Measurements from ENCODE around the gene FTSJ1. TPM values are rescaled to one million over a fixed set of nuclear protein-coding genes. Genes with fewer than 3 reads are reported as not detected.

FTSJ1 gene
- total RNA-seq, 1 donor from 2014 or later, result 57.1 TPM

DNA sequence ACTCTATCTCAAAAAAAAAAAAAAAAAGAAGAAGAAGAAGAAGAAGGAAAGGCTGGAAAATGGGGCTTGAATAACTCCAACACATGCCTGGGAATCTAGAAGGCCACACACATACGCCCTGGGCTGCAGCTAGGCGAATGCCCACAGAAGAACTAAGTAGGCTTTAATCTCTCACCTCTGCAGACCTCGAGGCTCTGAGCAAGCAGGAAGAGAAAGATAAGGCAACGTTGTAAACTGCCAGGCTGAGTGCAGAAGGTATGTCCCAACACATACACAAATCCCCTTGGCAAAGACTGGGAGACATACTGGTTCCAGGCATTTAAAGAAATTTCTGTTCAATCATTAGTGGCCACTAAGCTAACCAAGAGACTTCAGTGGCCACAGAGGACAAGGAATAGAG is 24.3 kb upstream of the FTSJ1 start:
- Mint-ChIP-seq H3K36me3 (ENCODE audit: unreplicated experiment) (no peaks in the 10 kb centered on the region), H3K27me3 (ENCODE audit: unreplicated experiment) (peaks cover 2% of the 10 kb centered on the region), H3K9me3 (ENCODE audit: unreplicated experiment) (peaks cover 7% of the 10 kb centered on the region), H3K4me1 (ENCODE audit: unreplicated experiment) (no peaks in the 10 kb centered on the region), H3K4me3 (ENCODE audit: unreplicated experiment) (no peak overlapping the region), H3K27ac (ENCODE audit: unreplicated experiment) (no peak overlapping the region)
- TF ChIP-seq, protein P1, sequence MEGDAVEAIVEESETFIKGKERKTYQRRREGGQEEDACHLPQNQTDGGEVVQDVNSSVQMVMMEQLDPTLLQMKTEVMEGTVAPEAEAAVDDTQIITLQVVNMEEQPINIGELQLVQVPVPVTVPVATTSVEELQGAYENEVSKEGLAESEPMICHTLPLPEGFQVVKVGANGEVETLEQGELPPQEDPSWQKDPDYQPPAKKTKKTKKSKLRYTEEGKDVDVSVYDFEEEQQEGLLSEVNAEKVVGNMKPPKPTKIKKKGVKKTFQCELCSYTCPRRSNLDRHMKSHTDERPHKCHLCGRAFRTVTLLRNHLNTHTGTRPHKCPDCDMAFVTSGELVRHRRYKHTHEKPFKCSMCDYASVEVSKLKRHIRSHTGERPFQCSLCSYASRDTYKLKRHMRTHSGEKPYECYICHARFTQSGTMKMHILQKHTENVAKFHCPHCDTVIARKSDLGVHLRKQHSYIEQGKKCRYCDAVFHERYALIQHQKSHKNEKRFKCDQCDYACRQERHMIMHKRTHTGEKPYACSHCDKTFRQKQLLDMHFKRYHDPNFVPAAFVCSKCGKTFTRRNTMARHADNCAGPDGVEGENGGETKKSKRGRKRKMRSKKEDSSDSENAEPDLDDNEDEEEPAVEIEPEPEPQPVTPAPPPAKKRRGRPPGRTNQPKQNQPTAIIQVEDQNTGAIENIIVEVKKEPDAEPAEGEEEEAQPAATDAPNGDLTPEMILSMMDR (IDR thresholded peaks at IDR 0.05), result no peak
- DNase-seq (ENCODE audit: extremely low spot score, unreplicated experiment), result no peak

DNA sequence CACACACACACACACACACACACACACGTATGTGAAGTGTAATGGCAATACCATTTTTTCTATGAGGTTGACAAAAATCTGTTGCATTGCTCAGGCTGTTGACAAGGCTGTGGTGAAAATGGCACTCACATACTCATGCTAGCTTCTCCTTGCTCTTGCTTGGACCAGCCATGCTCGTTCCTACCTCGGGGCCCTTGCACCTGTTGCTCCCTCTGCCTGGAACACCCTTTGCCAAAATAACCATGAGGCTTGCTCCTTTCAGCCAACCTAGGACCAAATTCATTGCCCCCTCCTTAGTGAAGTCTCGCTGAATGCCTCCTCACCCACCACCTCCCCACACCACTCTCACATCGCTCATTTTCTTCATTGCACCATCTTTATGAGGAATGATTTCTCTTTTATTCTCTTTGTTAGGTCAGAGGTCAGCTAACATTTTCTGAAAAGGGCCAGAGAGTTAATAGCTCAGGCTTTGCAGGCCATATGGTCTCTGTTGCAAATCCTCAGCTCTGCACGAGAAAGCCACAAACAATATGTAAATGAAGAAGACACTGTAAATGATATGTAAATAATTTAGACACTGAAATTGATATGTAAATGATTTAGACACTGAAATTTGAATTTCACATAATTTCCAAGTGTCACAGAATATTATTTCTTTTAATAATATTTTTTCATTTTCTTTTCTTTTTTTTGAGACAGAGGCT is 19.2 kb upstream of the FTSJ1 start:
- H3K4me1 Mint-ChIP-seq (ENCODE audit: unreplicated experiment), result no peaks in the 10 kb centered on the region
- no peak overlapping the region for H3K4me3 Mint-ChIP-seq (ENCODE audit: unreplicated experiment)
- no peaks in the 10 kb centered on the region for H3K27me3 Mint-ChIP-seq (ENCODE audit: unreplicated experiment)
- no peaks in the 10 kb centered on the region for H3K36me3 Mint-ChIP-seq (ENCODE audit: unreplicated experiment)
- H3K9me3 Mint-ChIP-seq (ENCODE audit: unreplicated experiment), result peaks cover 7% of the 10 kb centered on the region
- TF ChIP-seq, protein P1 (IDR thresholded peaks at IDR 0.05), result no peak
- no peak overlapping the region for H3K27ac Mint-ChIP-seq (ENCODE audit: unreplicated experiment)
- DNase-seq (ENCODE audit: extremely low spot score, unreplicated experiment), result no peak

DNA sequence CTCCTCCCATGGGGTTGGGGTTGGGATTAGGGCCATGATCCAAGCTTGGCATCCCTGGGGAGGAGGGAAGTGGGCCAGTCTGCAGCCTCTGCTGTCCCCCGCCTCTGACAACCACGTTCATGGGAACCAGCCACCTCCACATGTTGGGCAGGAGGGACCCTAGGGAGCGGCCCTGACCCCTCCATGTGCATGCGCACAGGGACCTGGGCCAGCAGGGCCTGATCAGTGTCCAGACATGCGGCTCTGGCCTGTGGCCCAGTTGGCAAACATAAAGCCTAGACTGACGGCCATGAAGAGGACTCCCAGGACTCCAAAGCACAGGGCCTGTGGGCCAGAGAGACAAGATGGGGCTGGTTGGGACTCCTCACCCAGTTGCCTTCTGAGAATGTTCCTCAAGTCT is 17.3 kb upstream of the FTSJ1 start:
- Mint-ChIP-seq H3K27me3 (ENCODE audit: unreplicated experiment) (no peaks in the 10 kb centered on the region), H3K36me3 (ENCODE audit: unreplicated experiment) (no peaks in the 10 kb centered on the region), H3K9me3 (ENCODE audit: unreplicated experiment) (peaks cover 7% of the 10 kb centered on the region), H3K27ac (ENCODE audit: unreplicated experiment) (no peak overlapping the region), H3K4me3 (ENCODE audit: unreplicated experiment) (no peak overlapping the region), H3K4me1 (ENCODE audit: unreplicated experiment) (no peaks in the 10 kb centered on the region)
- no peak for DNase-seq (ENCODE audit: extremely low spot score, unreplicated experiment)
- TF ChIP-seq, protein P1 (IDR thresholded peaks at IDR 0.05), result no peak

DNA sequence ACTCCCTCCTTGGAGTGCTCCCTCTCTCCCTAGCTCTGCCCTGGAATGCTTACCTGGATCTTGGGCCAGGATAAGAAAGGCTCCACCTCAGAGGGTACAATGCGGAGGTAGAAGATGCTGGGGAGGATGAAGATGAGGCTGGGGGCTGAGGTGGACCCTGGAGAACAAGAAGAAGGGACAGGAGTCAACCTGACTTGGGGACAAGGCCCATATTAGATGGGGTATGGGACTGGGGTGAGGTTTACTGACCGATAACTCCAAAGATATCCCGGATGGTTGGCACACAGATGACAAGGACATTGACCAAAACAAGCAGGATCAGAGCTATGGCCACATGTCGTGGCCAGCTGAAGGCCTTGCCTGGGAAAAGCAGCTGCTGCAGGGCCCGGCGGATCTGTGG is 16.5 kb upstream of the FTSJ1 start:
- Mint-ChIP-seq H3K9me3 (ENCODE audit: unreplicated experiment) (peaks cover 8% of the 10 kb centered on the region), H3K27ac (ENCODE audit: unreplicated experiment) (no peak overlapping the region), H3K36me3 (ENCODE audit: unreplicated experiment) (no peaks in the 10 kb centered on the region), H3K4me3 (ENCODE audit: unreplicated experiment) (no peak overlapping the region), H3K4me1 (ENCODE audit: unreplicated experiment) (peaks cover 2% of the 10 kb centered on the region), H3K27me3 (ENCODE audit: unreplicated experiment) (no peaks in the 10 kb centered on the region)
- TF ChIP-seq, protein P1 (IDR thresholded peaks at IDR 0.05), result no peak
- no peak for DNase-seq (ENCODE audit: extremely low spot score, unreplicated experiment)

DNA sequence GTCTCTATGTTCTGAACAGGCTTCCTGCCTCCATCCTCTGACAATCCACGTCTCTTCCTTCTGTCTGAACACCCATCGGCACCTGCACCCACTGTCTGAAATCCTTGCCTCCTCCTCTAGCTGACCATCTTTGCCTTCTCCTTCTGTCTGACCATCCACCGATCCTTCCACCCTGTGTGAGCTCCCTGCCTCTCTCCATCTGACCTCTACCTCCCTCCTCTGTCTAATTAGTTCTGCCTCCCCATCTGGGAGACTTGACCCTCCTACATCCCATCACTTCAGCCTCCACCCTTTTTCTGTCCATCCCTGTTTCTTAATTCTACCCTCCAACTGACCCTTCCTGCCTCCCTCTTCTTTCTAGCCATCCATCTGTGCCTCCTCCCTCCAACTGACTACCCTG is 16.0 kb upstream of the FTSJ1 start:
- Mint-ChIP-seq H3K9me3 (ENCODE audit: unreplicated experiment) (peaks cover 5% of the 10 kb centered on the region), H3K4me3 (ENCODE audit: unreplicated experiment) (no peak overlapping the region), H3K36me3 (ENCODE audit: unreplicated experiment) (no peaks in the 10 kb centered on the region)

More for the DNA sequence above, 16.0 kb upstream of the FTSJ1 start:
- DNase-seq (ENCODE audit: extremely low spot score, unreplicated experiment), result no peak
- Mint-ChIP-seq H3K27ac (ENCODE audit: unreplicated experiment) (no peak overlapping the region), H3K4me1 (ENCODE audit: unreplicated experiment) (peaks cover 2% of the 10 kb centered on the region), H3K27me3 (ENCODE audit: unreplicated experiment) (no peaks in the 10 kb centered on the region)
- TF ChIP-seq, protein P1 (IDR thresholded peaks at IDR 0.05), result no peak

Measured in osteocyte (in vitro differentiated cells).